K562 (cell line): ENCODE results near the gene CFAP221. TPM values are rescaled to one million over a fixed set of nuclear protein-coding genes. Genes with fewer than 3 reads are reported as not detected.

Experiments used
- HSF4 ChIP-seq: fragments of 250-450 bp; sonication (Bioruptor Pico); IDR thresholded peaks from 2 replicates; pipeline ENCODE4 v2.1.2; 2022; ENCODE audit warnings: mild to moderate bottlenecking, moderate library complexity, borderline replicate concordance
- KAT8 ChIP-seq: fragments of 450-650 bp; IDR thresholded peaks from 2 replicates; pipeline ENCODE4 v1.6.1; 2016; ENCODE audit warnings: low read depth, mild to moderate bottlenecking
- POLR2B ChIP-seq: fragments of 450-650 bp; IDR thresholded peaks from 2 replicates; pipeline ENCODE4 v1.6.1; 2018; ENCODE audit warnings: low read depth; ENCODE audit not compliant: partially characterized antibody
- RCOR1 ChIP-seq, 2 experiments: IDR thresholded peaks; 2 replicates each; pipeline ENCODE4 v1.6.1; 2012; ENCODE audit warnings: low read depth in 2 of 2, low read length in 2 of 2, borderline replicate concordance in 1 of 2, improper control_type of control experiment in 1 of 2
- SNRNP70 ChIP-seq: fragments of 200-400 bp; formaldehyde crosslinking; optimal IDR thresholded peaks from 2 replicates; pipeline ENCODE3; 2017; ENCODE audit warnings: low read depth, low read length
- TEAD4 ChIP-seq, 2 experiments: sonication (generic) in 1 of 2; formaldehyde crosslinking in 1 of 2; IDR thresholded peaks; 2 replicates each; pipeline versions ENCODE4 v1.6.1 to v1.8.0; 2012 to 2022; ENCODE audit warnings: borderline replicate concordance in 1 of 2, inconsistent platforms in 1 of 2, low read length in 1 of 2, mild to moderate bottlenecking in 1 of 2, missing genetic modification reagents in 1 of 2
- YY1 ChIP-seq, 3 experiments: IDR thresholded peaks; 2 replicates each; pipeline ENCODE4 v1.6.1; 2011; ENCODE audit warnings: low read length in 2 of 3, mild to moderate bottlenecking in 2 of 3, moderate library complexity in 2 of 3, borderline replicate concordance in 1 of 3, control low read depth in 1 of 3, low read depth in 1 of 3; ENCODE audit not compliant: insufficient read depth in 3 of 3, insufficient replicate concordance in 2 of 3, control insufficient read depth in 1 of 3, insufficient read length in 1 of 3; ENCODE audit errors: extremely low read depth in 1 of 3
- ZNF57 ChIP-seq: fragments of 450-650 bp; formaldehyde crosslinking; IDR thresholded peaks from 2 replicates; pipeline ENCODE4 v1.4.0; 2020; ENCODE audit warnings: mild to moderate bottlenecking, moderate library complexity
- polyA plus RNA-seq, 8 experiments: library from polyadenylated mRNA; depleted of rRNA in 4 of 8; stranded (reverse) in 5 of 8; unstranded in 3 of 8; fragments of >200 nt; fragmentation: Nextera tagmentation in 2 of 8; fragmentation: Illumina TruSeq in 1 of 8; extraction: Ambion mirVana in 2 of 8; extraction: Trizol in 1 of 8; gene quantifications; 2 replicates each; pipeline versions ENCODE4 v1.2.1 to v1.2.3, GENCODE V29; 2011 to 2014; ENCODE audit warnings: inconsistent platforms in 1 of 8, missing spikeins in 1 of 8
- total RNA-seq, 7 experiments: library from RNA; depleted of rRNA in 6 of 7; stranded (reverse); fragments of >200 nt in 6 of 7; fragmentation: Illumina TruSeq in 2 of 7; extraction: Trizol in 2 of 7; gene quantifications; 2 replicates each; pipeline versions ENCODE4 v1.2.1 to v1.2.3, GENCODE V29; 2011 to 2021; ENCODE audit warnings: low replicate concordance in 1 of 7
- TF ChIP-seq, protein P1 (sequence below): fragments of 250-450 bp; sonication (Bioruptor Pico); IDR thresholded peaks from 2 replicates; pipeline ENCODE4 v1.9.0; 2021; ENCODE audit warnings: mild to moderate bottlenecking, inconsistent platforms

Gene CFAP221
- total and polyA plus RNA-seq, 9 of the 15 experiments (the other 6 are each of a cell fraction or from before 2014, with no cell fraction given), result 0.09 to 1.4 (median 0.65) TPM

DNA sequence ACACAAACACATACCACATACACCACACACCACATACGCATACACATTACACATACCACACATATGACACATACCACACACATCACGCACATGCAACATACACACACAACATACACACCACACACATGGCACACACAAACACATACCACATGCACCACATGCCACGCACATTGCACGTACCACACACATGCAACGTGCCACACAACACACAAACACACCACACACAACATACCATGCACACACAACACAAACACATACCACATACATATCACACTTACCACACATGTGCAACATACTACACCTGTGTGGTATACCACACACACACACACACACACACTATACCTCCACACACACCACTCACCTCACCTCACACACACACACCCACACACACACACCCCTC is 149.7 kb downstream of the CFAP221 start (continued):
- TF ChIP-seq ZNF57 (CRISPR knock-in tag) (no peak), SNRNP70 (no peak), YY1 (IDR thresholded peaks at IDR 0.05; ENCODE audit: borderline replicate concordance in 1 of 3, control insufficient read depth in 1 of 3, extremely low read depth in 1 of 3, insufficient read depth in 3 of 3, insufficient read length in 1 of 3, insufficient replicate concordance in 2 of 3, low read depth in 1 of 3, low read length in 2 of 3) (no peak), HSF4 (no peak), KAT8 (no peak), RCOR1 (IDR thresholded peaks at IDR 0.05; ENCODE audit: borderline replicate concordance in 1 of 2, low read depth in 2 of 2, low read length in 2 of 2) (no peak), POLR2B (no peak), TEAD4 (IDR thresholded peaks at IDR 0.05; ENCODE audit: low read length) (no peak), TEAD4 (CRISPR knock-in tag; IDR thresholded peaks at IDR 0.05; ENCODE audit: borderline replicate concordance) (no peak)
- TF ChIP-seq, protein P1, sequence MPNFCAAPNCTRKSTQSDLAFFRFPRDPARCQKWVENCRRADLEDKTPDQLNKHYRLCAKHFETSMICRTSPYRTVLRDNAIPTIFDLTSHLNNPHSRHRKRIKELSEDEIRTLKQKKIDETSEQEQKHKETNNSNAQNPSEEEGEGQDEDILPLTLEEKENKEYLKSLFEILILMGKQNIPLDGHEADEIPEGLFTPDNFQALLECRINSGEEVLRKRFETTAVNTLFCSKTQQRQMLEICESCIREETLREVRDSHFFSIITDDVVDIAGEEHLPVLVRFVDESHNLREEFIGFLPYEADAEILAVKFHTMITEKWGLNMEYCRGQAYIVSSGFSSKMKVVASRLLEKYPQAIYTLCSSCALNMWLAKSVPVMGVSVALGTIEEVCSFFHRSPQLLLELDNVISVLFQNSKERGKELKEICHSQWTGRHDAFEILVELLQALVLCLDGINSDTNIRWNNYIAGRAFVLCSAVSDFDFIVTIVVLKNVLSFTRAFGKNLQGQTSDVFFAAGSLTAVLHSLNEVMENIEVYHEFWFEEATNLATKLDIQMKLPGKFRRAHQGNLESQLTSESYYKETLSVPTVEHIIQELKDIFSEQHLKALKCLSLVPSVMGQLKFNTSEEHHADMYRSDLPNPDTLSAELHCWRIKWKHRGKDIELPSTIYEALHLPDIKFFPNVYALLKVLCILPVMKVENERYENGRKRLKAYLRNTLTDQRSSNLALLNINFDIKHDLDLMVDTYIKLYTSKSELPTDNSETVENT, result no peak
